GM12865 (cell line): ENCODE measurements around the gene ASIP.
"Not testable (repeated sequence)": the region's sequence is repeated elsewhere in the genome, so short reads cannot be mapped to it uniquely, and the experiment has no call there.

Experiments
- DNase-seq: peaks from one replicate; pipeline ENCODE4 v3.0.0; 2010; ENCODE audit warnings: low read depth
- H3K4me3 ChIP-seq: 2 replicates; pipeline ENCODE4 v1.5.1; 2011; ENCODE audit warnings: mild to moderate bottlenecking, low read depth, low read length, control low read depth
- CTCF ChIP-seq: IDR thresholded peaks from 2 replicates; pipeline ENCODE4 v1.5.1; 2011; ENCODE audit warnings: low read length, control low read depth, low read depth, inconsistent platforms; ENCODE audit not compliant: insufficient read depth; ENCODE audit errors: missing control alignments

ASIP gene

GRCh38 chr20:34210271-34210670, 31.0 kb upstream of the ASIP start:
- H3K4me3 ChIP-seq, result no peak overlapping the region
- DNase-seq, result no peak
- TF ChIP-seq CTCF, result no peak

DNA sequence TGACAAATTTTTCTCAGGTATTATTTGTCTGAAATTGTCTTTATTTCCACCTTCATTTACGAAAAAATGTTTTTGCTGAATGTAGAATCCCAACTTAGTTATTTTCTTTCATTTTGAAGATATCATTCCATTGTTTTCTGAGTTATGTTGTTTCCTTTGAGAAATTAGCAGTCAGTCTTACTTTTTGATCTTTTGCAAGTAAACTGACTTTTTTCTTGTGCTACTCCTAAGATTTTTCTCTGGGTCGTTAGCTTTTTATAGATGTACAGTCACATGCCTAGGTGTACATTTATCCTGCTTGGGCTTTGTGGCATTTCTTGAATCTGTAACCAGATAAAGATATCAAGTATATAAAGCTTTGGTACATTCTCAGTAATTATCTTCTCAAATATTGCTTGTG, 29.6 kb upstream of the ASIP start:
- DNase-seq, result no peak
- no peak overlapping the region for H3K4me3 ChIP-seq
- TF ChIP-seq CTCF, result no peak

DNA sequence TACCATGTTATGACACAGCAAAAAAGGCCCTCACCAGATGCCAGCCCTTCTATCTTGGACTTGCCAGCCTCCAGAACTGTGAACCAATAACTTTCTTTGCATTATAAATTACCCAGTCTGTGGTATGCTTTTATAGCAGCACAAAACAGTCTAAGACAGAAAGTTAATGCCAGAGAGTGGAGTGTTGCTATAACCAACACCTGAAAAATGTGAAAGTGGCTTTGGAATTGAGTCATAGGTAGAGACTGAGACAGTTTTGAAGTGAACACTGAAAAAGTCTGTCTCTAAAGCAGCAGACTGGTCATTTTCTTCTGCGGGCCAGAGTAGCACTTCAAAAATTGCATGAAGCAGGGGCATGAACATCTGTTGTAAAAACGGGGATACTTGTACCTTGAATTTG, 28.0 kb upstream of the ASIP start:
- H3K4me3 ChIP-seq, result no peak overlapping the region
- DNase-seq, result peak; percentile 16
- no peak for TF ChIP-seq CTCF

DNA sequence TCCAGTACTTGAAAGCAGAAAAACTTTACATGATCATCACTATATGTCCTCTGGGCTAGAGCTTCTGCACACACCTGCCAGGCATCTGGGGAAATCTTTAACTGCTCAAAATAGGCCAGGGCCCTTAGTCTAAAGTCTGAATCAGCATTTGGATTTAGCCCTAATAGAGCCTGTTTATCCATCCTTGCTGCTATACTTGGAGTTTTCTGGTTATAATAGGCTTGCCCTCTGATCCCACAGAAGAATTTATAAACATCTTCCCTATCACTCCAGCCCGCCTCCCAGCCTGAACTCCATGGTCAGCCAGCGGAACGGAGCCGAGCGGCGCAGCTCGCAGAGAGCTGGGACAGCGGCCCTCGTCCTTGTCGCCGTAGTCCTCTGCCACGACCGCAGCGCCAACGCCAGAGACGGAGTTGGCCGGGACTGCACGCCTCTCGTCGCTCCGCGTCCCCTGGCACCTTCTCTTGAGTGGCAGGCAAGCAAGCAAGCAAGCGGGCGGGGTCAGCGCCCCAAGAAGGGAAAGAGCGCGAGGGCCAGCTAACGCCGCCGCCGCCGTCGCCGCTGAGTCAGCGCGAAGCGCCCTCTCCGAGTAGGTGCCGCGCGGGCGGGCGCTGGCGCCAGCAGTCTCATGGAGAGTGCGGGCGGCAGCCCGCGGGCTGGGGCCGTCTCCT, 25.4 kb upstream of the ASIP start:
- peak; percentile 41 for DNase-seq
- no peak overlapping the region; the same call in 1 of the 2 replicates for H3K4me3 ChIP-seq
- no peak for TF ChIP-seq CTCF

- H3K4me3 ChIP-seq, result no peak overlapping the region
- no peak for TF ChIP-seq CTCF
- DNase-seq, result no peak
Measured at GRCh38 chr20:34216382-34216742, 24.9 kb upstream of the ASIP start.

DNA sequence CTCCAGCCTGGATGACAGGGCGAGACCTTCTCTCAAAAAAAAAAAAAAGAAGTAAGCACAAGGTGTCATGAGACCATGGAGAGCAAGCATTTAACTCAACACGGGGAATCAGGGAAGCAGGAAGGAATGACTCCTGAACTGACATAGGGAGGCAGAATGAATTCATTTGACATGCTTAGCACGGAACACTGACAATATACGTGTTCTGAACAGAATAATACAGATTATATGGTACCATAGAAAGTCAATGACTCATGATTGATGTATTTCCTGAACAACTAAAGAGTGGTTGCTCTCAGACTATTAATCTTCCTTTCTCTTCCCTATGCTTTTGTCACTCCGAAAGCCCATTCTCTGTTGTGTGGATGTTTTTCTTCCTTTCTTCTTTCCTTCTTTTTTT, 20.7 kb upstream of the ASIP start:
- no peak for DNase-seq
- H3K4me3 ChIP-seq, result no peak overlapping the region
- no peak for TF ChIP-seq CTCF

DNA sequence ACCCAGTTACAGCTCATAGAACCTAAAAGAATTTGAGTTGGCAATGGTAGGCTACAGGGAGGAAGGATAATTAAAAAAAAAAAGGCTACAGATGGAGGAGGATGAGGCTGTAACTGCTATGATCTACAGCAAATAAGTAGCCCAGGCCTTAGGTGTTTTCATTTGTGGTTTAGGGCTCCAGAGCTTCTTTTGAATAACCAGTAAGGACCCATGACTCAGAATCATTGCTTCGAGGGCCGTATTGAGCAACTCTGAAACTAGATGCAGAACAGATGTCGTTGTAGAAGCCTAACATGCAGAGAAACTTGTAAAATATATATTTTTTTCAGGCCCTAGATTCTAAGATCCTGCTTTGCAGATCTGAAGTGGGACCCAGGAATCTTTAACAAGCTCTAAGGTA, 19.0 kb upstream of the ASIP start:
- peak; percentile 29 for DNase-seq
- H3K4me3 ChIP-seq, result no peak overlapping the region
- TF ChIP-seq CTCF, result no peak

GRCh38 chr20:34224251-34224650, 17.0 kb upstream of the ASIP start:
- not testable (repeated sequence) for H3K4me3 ChIP-seq, DNase-seq
